ENCODE results near the gene SLC6A1.

DNA sequence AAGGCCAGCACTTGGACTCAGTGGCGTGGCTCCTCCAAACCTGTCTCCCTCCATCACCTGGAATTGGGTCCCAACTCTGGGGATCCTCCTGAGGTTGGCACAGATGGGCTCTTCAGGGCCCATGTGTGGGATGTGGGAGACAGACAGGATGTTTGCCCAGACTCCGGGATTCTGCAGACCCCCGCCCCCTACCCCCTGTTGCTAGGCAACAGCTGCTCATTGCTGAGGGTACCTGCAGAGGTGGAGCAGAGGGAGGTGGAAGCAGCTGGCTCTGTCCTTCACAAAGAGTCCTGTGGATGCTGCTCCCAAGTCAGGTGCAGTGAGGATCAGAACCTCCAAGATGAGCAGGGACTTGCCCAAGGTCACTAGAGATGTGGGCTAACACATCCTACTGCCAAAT is 40.0 kb upstream of the SLC6A1 start:
- TF ChIP-seq CSDC2 (CRISPR knock-in tag; IDR thresholded peaks at IDR 0.05) (no peak), ZFP3 (CRISPR knock-in tag; IDR thresholded peaks at IDR 0.05) (no peak), TCF4 (CRISPR knock-in tag; IDR thresholded peaks at IDR 0.05; ENCODE audit: borderline replicate concordance) (no peak), ZNF8 (CRISPR knock-in tag; IDR thresholded peaks at IDR 0.05) (no peak), SNAI2 (CRISPR knock-in tag; IDR thresholded peaks at IDR 0.05) (no peak), ARNTL (CRISPR knock-in tag; IDR thresholded peaks at IDR 0.05; ENCODE audit: borderline replicate concordance, low read depth) (no peak)
- TF ChIP-seq, protein P1, sequence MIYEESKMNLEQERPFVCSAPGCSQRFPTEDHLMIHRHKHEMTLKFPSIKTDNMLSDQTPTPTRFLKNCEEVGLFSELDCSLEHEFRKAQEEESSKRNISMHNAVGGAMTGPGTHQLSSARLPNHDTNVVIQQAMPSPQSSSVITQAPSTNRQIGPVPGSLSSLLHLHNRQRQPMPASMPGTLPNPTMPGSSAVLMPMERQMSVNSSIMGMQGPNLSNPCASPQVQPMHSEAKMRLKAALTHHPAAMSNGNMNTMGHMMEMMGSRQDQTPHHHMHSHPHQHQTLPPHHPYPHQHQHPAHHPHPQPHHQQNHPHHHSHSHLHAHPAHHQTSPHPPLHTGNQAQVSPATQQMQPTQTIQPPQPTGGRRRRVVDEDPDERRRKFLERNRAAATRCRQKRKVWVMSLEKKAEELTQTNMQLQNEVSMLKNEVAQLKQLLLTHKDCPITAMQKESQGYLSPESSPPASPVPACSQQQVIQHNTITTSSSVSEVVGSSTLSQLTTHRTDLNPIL (CRISPR knock-in tag; IDR thresholded peaks at IDR 0.05; ENCODE audit: low read depth) = no peak
- TF ChIP-seq, protein P2, sequence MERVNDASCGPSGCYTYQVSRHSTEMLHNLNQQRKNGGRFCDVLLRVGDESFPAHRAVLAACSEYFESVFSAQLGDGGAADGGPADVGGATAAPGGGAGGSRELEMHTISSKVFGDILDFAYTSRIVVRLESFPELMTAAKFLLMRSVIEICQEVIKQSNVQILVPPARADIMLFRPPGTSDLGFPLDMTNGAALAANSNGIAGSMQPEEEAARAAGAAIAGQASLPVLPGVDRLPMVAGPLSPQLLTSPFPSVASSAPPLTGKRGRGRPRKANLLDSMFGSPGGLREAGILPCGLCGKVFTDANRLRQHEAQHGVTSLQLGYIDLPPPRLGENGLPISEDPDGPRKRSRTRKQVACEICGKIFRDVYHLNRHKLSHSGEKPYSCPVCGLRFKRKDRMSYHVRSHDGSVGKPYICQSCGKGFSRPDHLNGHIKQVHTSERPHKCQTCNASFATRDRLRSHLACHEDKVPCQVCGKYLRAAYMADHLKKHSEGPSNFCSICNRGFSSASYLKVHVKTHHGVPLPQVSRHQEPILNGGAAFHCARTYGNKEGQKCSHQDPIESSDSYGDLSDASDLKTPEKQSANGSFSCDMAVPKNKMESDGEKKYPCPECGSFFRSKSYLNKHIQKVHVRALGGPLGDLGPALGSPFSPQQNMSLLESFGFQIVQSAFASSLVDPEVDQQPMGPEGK (CRISPR knock-in tag; IDR thresholded peaks at IDR 0.05; ENCODE audit: borderline replicate concordance) = no peak
